ENCODE results near the gene SGPP2. TPM values are rescaled to one million over a fixed set of nuclear protein-coding genes. Genes with fewer than 3 reads are reported as not detected.

SGPP2 gene, protein sequence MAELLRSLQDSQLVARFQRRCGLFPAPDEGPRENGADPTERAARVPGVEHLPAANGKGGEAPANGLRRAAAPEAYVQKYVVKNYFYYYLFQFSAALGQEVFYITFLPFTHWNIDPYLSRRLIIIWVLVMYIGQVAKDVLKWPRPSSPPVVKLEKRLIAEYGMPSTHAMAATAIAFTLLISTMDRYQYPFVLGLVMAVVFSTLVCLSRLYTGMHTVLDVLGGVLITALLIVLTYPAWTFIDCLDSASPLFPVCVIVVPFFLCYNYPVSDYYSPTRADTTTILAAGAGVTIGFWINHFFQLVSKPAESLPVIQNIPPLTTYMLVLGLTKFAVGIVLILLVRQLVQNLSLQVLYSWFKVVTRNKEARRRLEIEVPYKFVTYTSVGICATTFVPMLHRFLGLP
- total RNA-seq (2022; extraction: Qiagen RNA extraction): 0.48 to 0.59 TPM (median 0.56 TPM) in 5 replicates

DNA sequence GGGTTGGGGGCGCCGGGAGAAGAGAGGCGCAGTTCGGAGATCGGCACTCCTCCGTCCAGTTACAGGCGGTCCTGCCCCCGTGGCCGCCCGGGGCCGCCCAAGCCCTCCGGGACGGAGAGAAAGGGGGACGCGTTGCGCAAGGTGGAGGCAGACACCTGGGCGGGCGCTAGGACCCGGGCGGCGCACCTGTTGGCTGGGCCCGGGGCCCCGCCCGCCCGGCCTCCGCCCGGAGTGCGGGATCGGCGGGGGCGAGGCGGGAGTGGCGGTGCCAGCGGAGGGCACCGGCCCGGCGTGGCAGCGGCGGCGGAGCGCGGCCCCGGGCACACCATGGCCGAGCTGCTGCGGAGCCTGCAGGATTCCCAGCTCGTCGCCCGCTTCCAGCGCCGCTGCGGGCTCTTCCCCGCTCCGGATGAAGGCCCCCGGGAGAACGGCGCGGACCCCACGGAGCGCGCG, at the start of gene SGPP2:
Gene SGPP2 (plus strand): TSS at position 268 of the 453 bp plus-strand sequence. CDS start 60 bp downstream, at position 328.

Other genes with a start within 250 kb of the SGPP2 start
- gene PAX3, start 125.5 kb upstream of the SGPP2 start, total RNA-seq (2022; extraction: Qiagen RNA extraction): not detected in 5 replicates
- 42.4 to 47.9 TPM (median 45.5 TPM) in 5 replicates for gene FARSB, start 231.5 kb downstream of the SGPP2 start, total RNA-seq (2022; extraction: Qiagen RNA extraction)
- not detected in 5 replicates for gene MOGAT1, start 247.1 kb downstream of the SGPP2 start, total RNA-seq (2022; extraction: Qiagen RNA extraction)

Measured in A549 treated with Hydrocortisone at 1 μM for 4 hours (cell line).